Measurements from ENCODE around the gene MRPL55.
A peak's percentile ranks its signal among the peaks of the same experiment; 100 is the strongest.

The MRPL55 gene

GRCh38 chr1:228147768-228148167 is 38.7 kb upstream of the MRPL55 start:
- no peak for DNase-seq

DNA sequence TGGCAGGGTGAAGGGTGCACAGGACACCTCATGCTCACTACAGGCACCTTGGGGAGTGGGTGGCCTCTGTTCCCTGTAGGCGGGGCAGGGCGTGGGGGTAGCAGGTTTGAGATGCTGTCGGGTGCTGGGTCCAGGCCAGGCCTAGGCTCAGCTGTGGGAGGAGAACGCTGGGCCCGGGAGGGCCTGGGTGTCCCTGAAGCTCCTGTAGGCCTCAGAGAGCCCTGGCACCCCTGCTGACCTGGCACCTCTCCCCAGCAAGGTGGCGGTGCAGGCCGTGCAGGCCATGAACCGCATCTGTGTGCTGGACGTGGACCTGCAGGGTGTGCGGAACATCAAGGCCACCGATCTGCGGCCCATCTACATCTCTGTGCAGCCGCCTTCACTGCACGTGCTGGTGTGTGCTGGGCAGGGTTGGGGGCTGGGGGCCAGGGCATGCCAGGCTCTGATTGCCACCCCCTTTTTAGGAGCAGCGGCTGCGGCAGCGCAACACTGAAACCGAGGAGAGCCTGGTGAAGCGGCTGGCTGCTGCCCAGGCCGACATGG is 38.1 kb upstream of the MRPL55 start:
- no peak for DNase-seq

DNA sequence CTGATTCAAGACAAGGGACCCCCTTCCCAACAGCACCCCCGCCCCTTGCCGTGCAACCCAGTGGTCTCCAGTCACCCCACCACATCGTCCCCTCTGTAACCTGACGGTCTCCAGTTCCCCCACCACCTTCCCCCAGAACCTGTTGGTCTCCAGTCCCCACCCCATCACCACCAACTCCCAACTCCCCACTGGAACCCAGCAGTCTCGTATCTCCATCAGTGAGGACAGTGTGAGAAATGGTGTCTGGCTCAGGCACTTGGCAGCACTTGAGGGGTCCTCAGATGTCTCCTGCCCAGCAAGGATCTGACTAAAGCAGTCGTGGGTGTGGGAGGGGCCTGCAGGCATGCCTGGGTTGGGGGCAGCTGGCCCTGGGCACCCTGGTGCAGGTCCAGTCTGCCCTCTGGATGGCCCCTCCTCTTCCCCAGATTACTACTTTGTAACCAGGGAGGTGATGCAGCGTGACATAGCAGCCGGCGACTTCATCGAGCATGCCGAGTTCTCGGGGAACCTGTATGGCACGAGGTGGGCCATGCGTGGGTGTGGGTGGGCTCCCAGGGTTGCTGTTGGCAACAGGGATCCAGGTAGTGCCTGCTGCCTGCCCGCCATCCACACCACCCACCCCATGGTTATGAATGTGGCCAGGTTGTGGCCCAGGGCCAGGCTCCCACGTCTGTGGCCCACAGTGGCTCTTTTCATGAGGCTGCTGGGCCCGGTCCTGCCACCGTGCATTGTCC is 37.5 kb upstream of the MRPL55 start:
- DNase-seq = no peak

DNA sequence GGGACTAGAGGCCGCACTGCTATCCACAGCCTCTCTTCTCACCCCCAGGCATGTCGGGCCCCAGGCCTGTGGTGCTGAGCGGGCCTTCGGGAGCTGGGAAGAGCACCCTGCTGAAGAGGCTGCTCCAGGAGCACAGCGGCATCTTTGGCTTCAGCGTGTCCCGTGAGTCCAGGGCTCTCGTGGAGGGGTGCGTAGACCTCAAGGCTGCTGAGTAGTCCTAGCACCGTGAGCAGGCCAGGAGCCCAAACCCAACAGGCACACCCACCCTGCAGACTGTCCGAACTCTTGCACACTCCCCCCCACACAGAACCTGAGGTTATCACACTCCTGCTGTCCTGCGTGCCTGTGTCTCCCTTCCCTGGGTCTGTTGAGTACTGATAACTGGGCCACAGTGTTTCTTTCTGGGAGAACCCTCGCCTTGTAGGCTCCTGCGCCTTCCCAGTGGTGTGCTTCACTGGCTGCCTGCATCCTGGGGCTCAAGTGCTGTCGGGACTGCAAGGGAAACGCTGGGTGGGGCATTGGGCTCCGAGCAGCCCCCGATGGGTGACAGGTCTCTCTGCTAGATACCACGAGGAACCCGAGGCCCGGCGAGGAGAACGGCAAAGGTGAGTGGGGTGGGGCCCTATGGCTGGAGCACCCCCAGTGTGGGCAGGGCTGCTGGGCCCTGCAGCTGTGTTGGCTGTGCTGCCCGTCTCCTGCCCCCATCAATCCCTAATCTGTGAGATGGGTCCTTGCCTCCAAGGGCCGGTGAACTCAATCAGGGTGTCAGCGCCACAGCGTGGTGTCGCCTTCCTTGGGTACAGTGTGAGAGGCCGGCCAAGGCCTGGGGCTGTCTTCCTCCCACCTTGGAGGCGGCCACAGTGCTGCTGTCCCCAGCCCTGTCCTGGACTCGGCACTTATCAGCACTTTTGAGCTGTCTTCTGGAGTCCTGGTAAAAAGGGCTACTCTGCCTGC is 36.6 kb upstream of the MRPL55 start:
- DNase-seq = no peak

GRCh38 chr1:228144993-228145343 is 35.9 kb upstream of the MRPL55 start:
- no peak for DNase-seq

- DNase-seq = no peak
Observed at GRCh38 chr1:228144193-228144992, 35.3 kb upstream of the MRPL55 start.

- DNase-seq = no peak
Observed at GRCh38 chr1:228143480-228144192, 34.5 kb upstream of the MRPL55 start.

DNA sequence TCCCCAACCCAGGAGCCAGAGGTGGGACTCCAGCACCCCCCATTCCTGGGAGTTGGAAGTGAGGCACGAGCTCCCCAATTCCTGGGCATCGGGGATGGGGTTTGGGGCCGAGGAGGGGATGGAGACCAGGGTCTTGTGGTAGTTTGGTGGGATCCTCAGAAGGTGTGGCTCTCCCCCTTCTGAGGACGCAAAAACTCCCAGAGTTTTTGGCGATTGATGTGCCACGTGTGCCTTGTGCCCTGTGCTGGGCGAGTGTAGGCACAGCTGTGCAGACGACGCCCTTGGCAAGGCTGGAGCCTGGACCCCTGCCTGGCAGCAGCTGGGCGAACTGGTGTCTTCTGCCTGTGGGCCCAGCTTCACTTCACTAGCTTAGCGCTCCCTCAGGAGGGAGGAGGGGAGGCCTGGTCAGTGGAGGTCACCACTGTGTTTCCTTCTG is 33.6 kb upstream of the MRPL55 start:
- no peak for DNase-seq

DNA sequence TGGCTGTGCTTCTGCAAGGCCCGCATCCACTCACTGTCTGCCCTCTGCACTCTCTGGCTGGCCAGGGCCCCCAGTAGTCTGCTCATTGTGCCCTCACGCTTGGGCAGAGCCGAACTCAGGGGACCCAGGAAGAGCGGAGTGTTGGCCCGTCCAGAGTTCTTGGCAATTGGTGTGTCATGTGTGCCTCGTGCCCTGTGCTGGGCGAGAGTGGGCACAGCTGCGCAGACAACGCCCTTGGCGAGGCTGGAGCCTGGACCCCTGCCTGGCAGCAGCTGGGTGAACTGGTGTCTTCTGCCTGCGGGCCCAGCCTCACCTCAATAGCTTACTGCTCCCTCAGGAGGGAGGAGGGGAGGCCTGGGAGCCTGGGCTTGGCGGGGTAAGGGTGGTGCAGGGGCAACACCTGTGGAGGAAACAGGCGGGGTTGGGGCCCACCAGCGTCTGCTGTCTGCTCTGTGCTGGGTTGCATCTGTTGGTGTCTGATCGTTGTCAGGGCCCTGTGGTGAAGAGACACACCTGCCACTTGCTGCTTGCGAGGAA is 33.1 kb upstream of the MRPL55 start:
- no peak for DNase-seq

GRCh38 chr1:228141226-228142044 is 32.3 kb upstream of the MRPL55 start:
- DNase-seq = no peak

DNA sequence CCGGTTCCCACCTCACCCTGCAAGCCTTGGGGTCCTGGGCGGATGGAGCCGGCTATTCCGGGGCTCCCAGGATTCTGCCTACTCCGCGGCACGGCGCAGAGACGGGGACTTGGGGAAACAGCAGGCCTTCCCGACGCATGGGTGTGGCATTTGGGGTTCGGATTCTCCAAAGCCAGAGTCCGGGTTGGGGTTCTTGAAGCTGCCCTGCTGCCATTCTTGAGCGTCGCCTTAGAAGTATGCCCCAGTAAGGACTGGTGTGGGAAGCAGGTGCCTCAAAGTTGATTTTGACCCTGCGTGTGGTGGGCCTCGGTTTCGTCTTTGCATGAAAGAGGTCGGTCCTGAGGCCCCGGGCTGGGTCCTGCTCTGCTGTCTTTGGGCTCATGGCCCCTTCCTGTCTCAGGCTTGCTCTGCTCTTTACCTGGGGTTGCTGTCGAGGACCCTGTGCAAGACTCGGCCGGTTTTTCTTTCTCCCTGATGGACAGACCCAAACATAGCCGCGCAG is 31.7 kb upstream of the MRPL55 start:
- no peak for DNase-seq

- DNase-seq = peak; percentile 95
Observed at GRCh38 chr1:228139931-228140723, 31.0 kb upstream of the MRPL55 start, which contains the start of gene GUK1. TSS of gene GUK1 (plus strand) at chr1:228140279. CDS start at chr1:228140303, 24 bp downstream.

DNA sequence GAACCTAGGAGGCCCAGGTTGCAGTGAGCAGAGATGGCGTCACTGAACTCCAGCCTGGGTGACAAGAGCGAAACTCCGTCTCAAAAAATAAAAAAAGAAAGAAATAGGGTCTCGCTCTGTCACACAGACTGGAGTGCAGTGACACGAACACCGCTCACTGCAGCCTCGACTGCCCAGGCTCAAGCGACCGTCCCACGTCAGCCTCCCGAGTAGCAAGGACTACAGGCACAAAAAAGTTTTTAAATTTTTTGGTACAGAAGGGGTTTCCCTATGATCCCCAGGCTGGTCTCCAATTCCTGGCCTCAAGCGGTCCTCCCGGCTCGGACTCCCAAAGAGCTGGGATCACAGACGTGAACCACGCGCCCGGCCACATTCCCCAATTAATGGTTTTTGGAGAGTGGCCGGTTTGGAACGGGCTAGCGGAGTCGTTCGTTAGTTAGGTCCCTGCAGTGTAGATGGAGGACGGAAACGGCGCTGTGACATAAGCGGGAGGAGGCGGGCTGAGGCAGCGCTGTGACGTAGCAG is 30.4 kb upstream of the MRPL55 start:
- no peak for DNase-seq

DNA sequence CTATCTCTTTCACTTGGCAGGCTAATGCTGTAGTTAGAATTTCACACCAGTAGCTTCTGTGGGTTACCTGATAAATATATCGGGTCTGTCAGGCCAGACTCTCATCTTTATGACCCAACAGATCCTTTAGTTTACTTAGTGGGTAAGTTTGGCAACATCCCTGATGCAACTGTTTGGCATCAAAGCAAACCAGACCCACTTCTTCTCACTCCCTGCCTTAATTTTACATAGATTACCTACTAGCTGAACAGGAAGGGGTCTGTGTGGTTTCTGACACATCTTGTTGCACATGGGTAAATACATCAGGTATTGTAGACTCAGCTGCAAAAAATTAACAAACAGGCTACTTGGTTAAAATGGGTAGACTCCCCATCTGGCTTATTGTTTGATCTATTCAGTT is 27.8 kb upstream of the MRPL55 start:
- DNase-seq = no peak

- no peak for DNase-seq
Observed at GRCh38 chr1:228134591-228134990, 25.5 kb upstream of the MRPL55 start.

DNA sequence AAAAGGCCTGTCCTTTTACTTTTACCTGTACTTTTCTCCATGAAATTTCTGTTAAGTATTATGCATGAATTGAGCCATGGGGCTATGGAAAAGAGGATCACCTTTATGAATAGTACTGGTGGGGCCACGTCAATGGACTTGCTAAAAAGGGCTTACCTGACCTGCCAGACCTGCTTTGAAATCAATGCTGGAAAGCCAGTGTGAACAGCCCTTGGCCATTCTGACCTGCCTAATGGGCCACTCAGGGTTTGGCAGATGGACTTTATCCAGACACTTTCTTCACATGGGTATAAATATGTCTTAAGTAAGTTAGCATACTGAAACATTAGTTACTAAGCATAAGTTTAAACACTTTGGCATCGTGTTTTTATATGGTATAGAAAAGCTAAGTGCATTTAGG is 22.7 kb upstream of the MRPL55 start:
- DNase-seq = no peak

DNA sequence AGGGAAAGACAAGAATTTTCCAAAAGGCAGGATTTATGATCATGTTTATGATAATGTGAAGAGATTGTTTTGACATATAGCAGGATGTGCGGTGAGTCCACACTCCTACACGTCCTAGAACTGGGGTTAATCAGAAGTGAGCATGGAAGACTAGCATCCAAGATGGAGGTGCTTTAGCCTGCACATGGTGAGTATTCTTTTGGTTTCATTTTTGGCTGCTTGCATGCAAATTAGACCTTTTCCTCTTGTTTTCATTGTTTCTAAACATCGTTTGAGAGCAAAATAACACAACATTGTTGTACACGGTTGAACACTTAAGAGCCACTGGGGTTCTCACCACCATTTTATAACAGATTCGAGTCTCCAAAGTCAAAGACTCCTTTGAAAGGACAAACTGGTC is 16.1 kb upstream of the MRPL55 start:
- DNase-seq = no peak

- DNase-seq = no peak
Observed at GRCh38 chr1:228123505-228123904, 14.4 kb upstream of the MRPL55 start.

GRCh38 chr1:228122921-228123441 is 13.9 kb upstream of the MRPL55 start:
- DNase-seq = no peak
